SK-N-SH treated with all-trans-retinoic acid at 6 μM for 48 hours (cell line): Measurements from ENCODE around the gene NUP43.

Experiments
- ARNTL ChIP-seq: fragments of 450-650 bp; formaldehyde crosslinking; IDR thresholded peaks from 2 replicates; pipeline ENCODE4 v1.5.0; 2020; ENCODE audit warnings: low read depth, mild to moderate bottlenecking, moderate library complexity, borderline replicate concordance
- GLIS3 ChIP-seq: fragments of 250-450 bp; sonication (Bioruptor Pico); IDR thresholded peaks from 2 replicates; pipeline ENCODE4 v1.5.0; 2020; ENCODE audit warnings: mild to moderate bottlenecking, moderate library complexity
- ISL1 ChIP-seq: fragments of 250-450 bp; sonication (Bioruptor Pico); IDR thresholded peaks from 2 replicates; pipeline ENCODE4 v2.1.2; 2022; ENCODE audit warnings: mild to moderate bottlenecking, moderate library complexity
- RARB ChIP-seq: fragments of 250-450 bp; sonication (Bioruptor Pico); IDR thresholded peaks from 2 replicates; pipeline ENCODE4 v1.8.0; 2021; ENCODE audit warnings: mild to moderate bottlenecking, moderate library complexity
- TCF4 ChIP-seq: fragments of 250-450 bp; sonication (Bioruptor Pico); IDR thresholded peaks from 2 replicates; pipeline ENCODE4 v1.8.0; 2021; ENCODE audit warnings: mild to moderate bottlenecking, moderate library complexity, borderline replicate concordance
- ZFP30 ChIP-seq: fragments of 450-650 bp; formaldehyde crosslinking; IDR thresholded peaks from 2 replicates; pipeline ENCODE4 v1.5.0; 2022; ENCODE audit warnings: mild to moderate bottlenecking, moderate library complexity
- ZNF70 ChIP-seq: fragments of 450-650 bp; formaldehyde crosslinking; IDR thresholded peaks from 2 replicates; pipeline ENCODE4 v1.5.0; 2020; ENCODE audit warnings: mild to moderate bottlenecking, moderate library complexity
- TF ChIP-seq, protein P1 (sequence below): fragments of 250-450 bp; sonication (Bioruptor Pico); IDR thresholded peaks from 2 replicates; pipeline ENCODE4 v1.8.0; 2020; ENCODE audit warnings: mild to moderate bottlenecking, moderate library complexity, borderline replicate concordance
- TF ChIP-seq, protein P2 (sequence below): fragments of 250-450 bp; sonication (Bioruptor Pico); IDR thresholded peaks from 2 replicates; pipeline ENCODE4 v1.5.1; 2020; ENCODE audit warnings: low read depth, mild to moderate bottlenecking, moderate library complexity
- TF ChIP-seq, protein P3 (sequence below): fragments of 250-450 bp; sonication (Bioruptor Pico); IDR thresholded peaks from 2 replicates; pipeline ENCODE4 v1.5.0; 2020; ENCODE audit warnings: mild to moderate bottlenecking, moderate library complexity
- TF ChIP-seq, protein P4 (sequence below): fragments of 250-450 bp; sonication (Bioruptor Pico); IDR thresholded peaks from 2 replicates; pipeline ENCODE4 v1.8.0; 2021; ENCODE audit warnings: low read depth, mild to moderate bottlenecking, moderate library complexity, borderline replicate concordance

DNA sequence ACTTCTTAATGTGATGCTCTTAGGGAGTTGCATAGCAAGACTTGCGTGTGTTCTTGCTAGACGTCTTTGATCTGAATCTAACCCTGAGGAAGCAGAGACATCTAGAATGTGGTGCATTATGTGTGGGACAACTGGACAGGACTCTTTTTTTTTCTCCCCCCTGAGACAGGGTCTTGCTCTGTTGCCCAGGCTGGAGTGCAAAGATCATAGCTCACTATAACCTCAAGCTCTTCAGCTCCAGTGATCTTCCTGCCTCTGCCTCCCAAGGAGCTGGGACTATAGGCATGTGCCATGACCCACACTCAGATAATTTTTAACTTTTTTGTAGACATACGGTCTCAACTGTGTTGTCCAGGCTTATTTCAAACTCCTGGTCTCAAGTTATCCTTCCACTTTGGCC lies 37.2 kb upstream of the NUP43 start:
- TF ChIP-seq ARNTL (CRISPR knock-in tag) (no peak), RARB (CRISPR knock-in tag) (no peak), ZFP30 (no peak), ISL1 (CRISPR knock-in tag) (no peak), ZNF70 (CRISPR knock-in tag) (no peak), TCF4 (CRISPR knock-in tag) (no peak), GLIS3 (CRISPR knock-in tag) (no peak)
- TF ChIP-seq, protein P1, sequence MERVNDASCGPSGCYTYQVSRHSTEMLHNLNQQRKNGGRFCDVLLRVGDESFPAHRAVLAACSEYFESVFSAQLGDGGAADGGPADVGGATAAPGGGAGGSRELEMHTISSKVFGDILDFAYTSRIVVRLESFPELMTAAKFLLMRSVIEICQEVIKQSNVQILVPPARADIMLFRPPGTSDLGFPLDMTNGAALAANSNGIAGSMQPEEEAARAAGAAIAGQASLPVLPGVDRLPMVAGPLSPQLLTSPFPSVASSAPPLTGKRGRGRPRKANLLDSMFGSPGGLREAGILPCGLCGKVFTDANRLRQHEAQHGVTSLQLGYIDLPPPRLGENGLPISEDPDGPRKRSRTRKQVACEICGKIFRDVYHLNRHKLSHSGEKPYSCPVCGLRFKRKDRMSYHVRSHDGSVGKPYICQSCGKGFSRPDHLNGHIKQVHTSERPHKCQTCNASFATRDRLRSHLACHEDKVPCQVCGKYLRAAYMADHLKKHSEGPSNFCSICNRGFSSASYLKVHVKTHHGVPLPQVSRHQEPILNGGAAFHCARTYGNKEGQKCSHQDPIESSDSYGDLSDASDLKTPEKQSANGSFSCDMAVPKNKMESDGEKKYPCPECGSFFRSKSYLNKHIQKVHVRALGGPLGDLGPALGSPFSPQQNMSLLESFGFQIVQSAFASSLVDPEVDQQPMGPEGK (CRISPR knock-in tag): no peak
- TF ChIP-seq, protein P2, sequence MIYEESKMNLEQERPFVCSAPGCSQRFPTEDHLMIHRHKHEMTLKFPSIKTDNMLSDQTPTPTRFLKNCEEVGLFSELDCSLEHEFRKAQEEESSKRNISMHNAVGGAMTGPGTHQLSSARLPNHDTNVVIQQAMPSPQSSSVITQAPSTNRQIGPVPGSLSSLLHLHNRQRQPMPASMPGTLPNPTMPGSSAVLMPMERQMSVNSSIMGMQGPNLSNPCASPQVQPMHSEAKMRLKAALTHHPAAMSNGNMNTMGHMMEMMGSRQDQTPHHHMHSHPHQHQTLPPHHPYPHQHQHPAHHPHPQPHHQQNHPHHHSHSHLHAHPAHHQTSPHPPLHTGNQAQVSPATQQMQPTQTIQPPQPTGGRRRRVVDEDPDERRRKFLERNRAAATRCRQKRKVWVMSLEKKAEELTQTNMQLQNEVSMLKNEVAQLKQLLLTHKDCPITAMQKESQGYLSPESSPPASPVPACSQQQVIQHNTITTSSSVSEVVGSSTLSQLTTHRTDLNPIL (CRISPR knock-in tag): no peak
- TF ChIP-seq, protein P3, sequence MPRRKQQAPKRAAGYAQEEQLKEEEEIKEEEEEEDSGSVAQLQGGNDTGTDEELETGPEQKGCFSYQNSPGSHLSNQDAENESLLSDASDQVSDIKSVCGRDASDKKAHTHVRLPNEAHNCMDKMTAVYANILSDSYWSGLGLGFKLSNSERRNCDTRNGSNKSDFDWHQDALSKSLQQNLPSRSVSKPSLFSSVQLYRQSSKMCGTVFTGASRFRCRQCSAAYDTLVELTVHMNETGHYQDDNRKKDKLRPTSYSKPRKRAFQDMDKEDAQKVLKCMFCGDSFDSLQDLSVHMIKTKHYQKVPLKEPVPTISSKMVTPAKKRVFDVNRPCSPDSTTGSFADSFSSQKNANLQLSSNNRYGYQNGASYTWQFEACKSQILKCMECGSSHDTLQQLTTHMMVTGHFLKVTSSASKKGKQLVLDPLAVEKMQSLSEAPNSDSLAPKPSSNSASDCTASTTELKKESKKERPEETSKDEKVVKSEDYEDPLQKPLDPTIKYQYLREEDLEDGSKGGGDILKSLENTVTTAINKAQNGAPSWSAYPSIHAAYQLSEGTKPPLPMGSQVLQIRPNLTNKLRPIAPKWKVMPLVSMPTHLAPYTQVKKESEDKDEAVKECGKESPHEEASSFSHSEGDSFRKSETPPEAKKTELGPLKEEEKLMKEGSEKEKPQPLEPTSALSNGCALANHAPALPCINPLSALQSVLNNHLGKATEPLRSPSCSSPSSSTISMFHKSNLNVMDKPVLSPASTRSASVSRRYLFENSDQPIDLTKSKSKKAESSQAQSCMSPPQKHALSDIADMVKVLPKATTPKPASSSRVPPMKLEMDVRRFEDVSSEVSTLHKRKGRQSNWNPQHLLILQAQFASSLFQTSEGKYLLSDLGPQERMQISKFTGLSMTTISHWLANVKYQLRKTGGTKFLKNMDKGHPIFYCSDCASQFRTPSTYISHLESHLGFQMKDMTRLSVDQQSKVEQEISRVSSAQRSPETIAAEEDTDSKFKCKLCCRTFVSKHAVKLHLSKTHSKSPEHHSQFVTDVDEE (CRISPR knock-in tag): no peak
- TF ChIP-seq, protein P4, sequence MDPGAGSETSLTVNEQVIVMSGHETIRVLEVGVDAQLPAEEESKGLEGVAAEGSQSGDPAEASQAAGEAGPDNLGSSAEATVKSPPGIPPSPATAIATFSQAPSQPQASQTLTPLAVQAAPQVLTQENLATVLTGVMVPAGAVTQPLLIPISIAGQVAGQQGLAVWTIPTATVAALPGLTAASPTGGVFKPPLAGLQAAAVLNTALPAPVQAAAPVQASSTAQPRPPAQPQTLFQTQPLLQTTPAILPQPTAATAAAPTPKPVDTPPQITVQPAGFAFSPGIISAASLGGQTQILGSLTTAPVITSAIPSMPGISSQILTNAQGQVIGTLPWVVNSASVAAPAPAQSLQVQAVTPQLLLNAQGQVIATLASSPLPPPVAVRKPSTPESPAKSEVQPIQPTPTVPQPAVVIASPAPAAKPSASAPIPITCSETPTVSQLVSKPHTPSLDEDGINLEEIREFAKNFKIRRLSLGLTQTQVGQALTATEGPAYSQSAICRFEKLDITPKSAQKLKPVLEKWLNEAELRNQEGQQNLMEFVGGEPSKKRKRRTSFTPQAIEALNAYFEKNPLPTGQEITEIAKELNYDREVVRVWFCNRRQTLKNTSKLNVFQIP (CRISPR knock-in tag): no peak
